Left ventricle myocardium inferior (tissue), 1 donor: ENCODE results near the gene LY6G5B. TPM values are rescaled to one million over a fixed set of nuclear protein-coding genes. Genes with fewer than 3 reads are reported as not detected.

Source experiments
- DNase-seq: peaks from one replicate; pipeline ENCODE4 v3.0.0-alpha.2; 2020
- H3K27ac ChIP-seq: fragments of 200-600 bp; replicated peaks from 2 replicates; pipeline ENCODE4 v1.8.0; 2021
- H3K27me3 ChIP-seq: fragments of 200-600 bp; 2 replicates; pipeline ENCODE4 v1.8.0; 2021; ENCODE audit warnings: low read depth
- H3K36me3 ChIP-seq: fragments of 200-600 bp; 2 replicates; pipeline ENCODE4 v1.8.0; 2021
- H3K4me1 ChIP-seq: fragments of 200-600 bp; 2 replicates; pipeline ENCODE4 v1.8.0; 2021
- H3K4me3 ChIP-seq: fragments of 200-600 bp; 2 replicates; pipeline ENCODE4 v1.8.0; 2021; ENCODE audit warnings: mild to moderate bottlenecking, moderate library complexity
- H3K9me3 ChIP-seq: fragments of 200-600 bp; replicated peaks from 2 replicates; pipeline ENCODE4 v1.8.0; 2021
- intact Hi-C: fragments of 100-400 bp; cut with micrococcal nuclease; formaldehyde crosslinking; loops from one replicate; pipeline ENCODE4 v1.11.0; 2022
- total RNA-seq: library from RNA; stranded (reverse); fragmentation: NEBNext Ultra II Directional; extraction: Animal tissue kit (Norgen Biotek cat#: 25700); gene quantifications from one replicate; pipeline ENCODE4 v1.2.1, GENCODE V29; 2021
- TF ChIP-seq, protein P1 (sequence below): fragments of 200-600 bp; IDR thresholded peaks from 2 replicates; pipeline ENCODE4 v1.8.0; 2021; ENCODE audit warnings: antibody characterized with exemption, mild to moderate bottlenecking, borderline replicate concordance
- donor health status: DM: no; HTN: yes; CAD: no; lungs with severe emphysema.

The LY6G5B gene
- total RNA-seq, 1 donor from 2014 or later: 4.4 TPM

DNA sequence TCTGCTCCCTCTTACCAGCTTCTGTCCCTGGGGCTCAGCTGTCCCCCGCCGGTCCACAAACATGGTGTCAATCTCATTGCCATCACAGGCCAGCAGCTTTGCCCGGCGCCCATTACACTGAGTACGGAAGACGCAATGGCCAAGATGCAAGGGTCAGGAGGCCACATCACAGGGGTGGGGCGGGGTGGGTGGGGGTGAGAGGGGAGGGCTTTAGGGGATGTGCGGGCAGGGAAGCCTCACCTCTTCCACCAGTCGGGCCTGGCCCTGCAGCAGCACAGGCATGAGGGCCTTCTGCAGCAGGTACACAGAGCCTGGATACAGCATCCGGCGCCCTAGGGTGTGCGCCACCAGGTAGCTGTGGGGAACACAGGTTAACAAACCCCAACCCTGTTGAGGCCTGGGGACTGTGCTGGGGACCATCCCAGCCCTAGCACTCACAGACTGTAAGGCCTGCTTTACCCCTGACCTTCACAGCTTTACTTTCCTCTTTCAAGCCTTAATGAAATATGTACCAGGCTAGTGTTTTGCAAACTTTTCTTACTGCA is 21.9 kb downstream of the LY6G5B start:
- H3K4me3 ChIP-seq: no peak overlapping the region
- DNase-seq: no peak
- intact Hi-C loops: no loop called here
- TF ChIP-seq, protein P1, sequence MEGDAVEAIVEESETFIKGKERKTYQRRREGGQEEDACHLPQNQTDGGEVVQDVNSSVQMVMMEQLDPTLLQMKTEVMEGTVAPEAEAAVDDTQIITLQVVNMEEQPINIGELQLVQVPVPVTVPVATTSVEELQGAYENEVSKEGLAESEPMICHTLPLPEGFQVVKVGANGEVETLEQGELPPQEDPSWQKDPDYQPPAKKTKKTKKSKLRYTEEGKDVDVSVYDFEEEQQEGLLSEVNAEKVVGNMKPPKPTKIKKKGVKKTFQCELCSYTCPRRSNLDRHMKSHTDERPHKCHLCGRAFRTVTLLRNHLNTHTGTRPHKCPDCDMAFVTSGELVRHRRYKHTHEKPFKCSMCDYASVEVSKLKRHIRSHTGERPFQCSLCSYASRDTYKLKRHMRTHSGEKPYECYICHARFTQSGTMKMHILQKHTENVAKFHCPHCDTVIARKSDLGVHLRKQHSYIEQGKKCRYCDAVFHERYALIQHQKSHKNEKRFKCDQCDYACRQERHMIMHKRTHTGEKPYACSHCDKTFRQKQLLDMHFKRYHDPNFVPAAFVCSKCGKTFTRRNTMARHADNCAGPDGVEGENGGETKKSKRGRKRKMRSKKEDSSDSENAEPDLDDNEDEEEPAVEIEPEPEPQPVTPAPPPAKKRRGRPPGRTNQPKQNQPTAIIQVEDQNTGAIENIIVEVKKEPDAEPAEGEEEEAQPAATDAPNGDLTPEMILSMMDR: no peak
- H3K4me1 ChIP-seq: no peaks in the 10 kb centered on the region
- H3K27ac ChIP-seq: no peak overlapping the region
- no peaks in the 10 kb centered on the region for H3K27me3 ChIP-seq
- H3K9me3 ChIP-seq: no peaks in the 10 kb centered on the region
- peaks cover 99% of the 10 kb centered on the region for H3K36me3 ChIP-seq

DNA sequence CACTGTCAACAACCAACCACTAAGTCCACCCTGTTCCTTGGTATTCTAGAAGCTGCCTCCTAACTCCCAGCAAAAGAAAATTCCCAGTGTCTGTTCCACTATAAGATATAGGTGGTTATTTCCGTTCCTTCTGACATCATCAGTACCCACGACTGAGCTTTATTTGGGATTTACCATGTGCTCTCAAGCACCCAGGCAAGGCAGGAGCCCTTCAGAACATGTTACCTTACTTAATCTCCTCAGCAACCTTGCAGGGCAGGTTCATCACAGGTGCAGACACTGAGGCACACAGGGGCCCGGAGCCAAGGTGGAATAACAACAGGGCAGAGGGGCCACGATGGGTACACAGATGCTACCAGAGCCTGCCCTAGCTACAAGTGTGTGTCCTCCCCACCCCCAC is 22.6 kb downstream of the LY6G5B start:
- Histone ChIP-seq H3K27me3 (no peaks in the 10 kb centered on the region), H3K36me3 (peaks cover 99% of the 10 kb centered on the region), H3K4me1 (no peaks in the 10 kb centered on the region), H3K9me3 (no peaks in the 10 kb centered on the region), H3K27ac (no peak overlapping the region), H3K4me3 (no peak overlapping the region)
- DNase-seq: no peak
- intact Hi-C loops: no loop called here
- TF ChIP-seq, protein P1: no peak

DNA sequence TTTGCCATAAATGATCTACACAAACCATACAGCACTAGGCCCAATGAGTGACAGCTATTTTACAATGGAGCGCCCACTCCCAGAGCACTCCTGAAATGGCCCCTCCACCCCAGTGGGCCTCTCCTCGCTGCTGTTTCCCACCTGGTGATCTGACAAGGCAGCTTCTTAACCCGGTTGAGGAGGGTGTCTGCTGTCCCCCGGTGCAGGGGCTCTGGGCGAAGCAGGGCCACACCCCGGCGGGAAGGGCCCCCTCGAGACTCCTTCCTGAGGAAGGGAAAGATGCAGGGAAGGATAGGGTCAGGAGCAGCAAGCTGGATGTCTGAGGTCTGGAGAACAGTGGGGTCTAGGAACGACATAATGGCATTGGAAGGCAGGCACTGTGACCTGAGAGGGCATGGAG is 23.1 kb downstream of the LY6G5B start:
- DNase-seq: no peak
- intact Hi-C loops: no loop called here
- TF ChIP-seq, protein P1: no peak
- H3K27ac ChIP-seq: no peak overlapping the region
- no peaks in the 10 kb centered on the region for H3K27me3 ChIP-seq
- H3K4me1 ChIP-seq: no peaks in the 10 kb centered on the region
- H3K4me3 ChIP-seq: no peak overlapping the region
- no peaks in the 10 kb centered on the region for H3K9me3 ChIP-seq
- peaks cover 96% of the 10 kb centered on the region for H3K36me3 ChIP-seq

DNA sequence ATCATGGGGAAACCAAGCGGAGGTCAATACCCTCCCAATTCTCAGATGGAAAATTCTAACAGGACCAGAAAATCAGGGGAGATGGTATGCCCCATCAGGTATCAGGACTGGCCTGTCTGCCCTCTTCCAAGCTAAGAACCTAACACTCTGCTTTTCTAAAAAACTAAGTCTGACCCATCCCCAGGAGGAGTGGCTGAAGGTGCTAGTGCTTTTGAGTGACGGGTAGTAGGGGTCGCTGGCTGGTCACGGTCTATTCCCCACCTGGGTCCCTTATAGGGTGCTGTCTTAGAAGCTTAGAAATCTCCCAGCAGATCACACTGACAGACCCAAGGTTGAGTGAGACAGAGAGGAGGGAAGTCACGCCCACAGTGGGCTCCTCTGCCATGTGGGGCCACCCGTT is 23.8 kb downstream of the LY6G5B start:
- intact Hi-C loops: no loop called here
- TF ChIP-seq, protein P1: no peak
- H3K27ac ChIP-seq: no peak overlapping the region
- no peaks in the 10 kb centered on the region for H3K9me3 ChIP-seq
- peaks cover 3% of the 10 kb centered on the region for H3K4me1 ChIP-seq
- H3K4me3 ChIP-seq: no peak overlapping the region
- no peak for DNase-seq
- peaks cover 91% of the 10 kb centered on the region for H3K36me3 ChIP-seq
- H3K27me3 ChIP-seq: no peaks in the 10 kb centered on the region

DNA sequence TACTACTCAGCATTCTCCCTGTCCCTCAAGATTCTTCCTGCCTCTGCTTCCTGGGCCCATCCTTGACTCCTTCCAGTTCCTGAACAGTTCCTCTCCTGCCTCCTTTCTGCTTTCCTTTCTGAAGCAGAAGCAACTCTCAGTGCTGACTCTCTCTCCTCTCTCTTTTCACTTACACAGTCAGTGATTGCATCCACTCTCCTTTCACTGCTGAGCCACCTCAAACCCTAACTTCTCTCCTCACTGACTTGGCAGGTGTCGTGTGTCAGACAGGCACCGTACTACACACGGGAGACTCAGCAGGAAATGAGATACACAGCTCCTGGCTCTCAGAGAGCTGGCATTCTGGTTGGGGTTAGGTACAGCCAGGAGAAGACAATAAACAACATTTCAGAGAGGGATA is 27.8 kb downstream of the LY6G5B start:
- TF ChIP-seq, protein P1: no peak
- Histone ChIP-seq H3K27me3 (no peaks in the 10 kb centered on the region), H3K36me3 (peaks cover 68% of the 10 kb centered on the region), H3K4me1 (peaks cover 31% of the 10 kb centered on the region), H3K4me3 (no peak overlapping the region), H3K9me3 (no peaks in the 10 kb centered on the region), H3K27ac (no peak overlapping the region)
- no peak for DNase-seq
- intact Hi-C loops: no loop called here
